GM13976 (cell line): ENCODE data around the gene LHX5.

Source experiments
- DNase-seq: peaks from one replicate; pipeline ENCODE4 v3.0.0; 2012; ENCODE audit warnings: low spot score
- in situ Hi-C: fragments of 300-500 bp; cut with MboI; formaldehyde crosslinking; loops from one replicate; pipeline ENCODE4 v1.12.0; 2022; ENCODE audit warnings: low sequenced_read_pairs, mixed read lengths, inconsistent platforms; ENCODE audit not compliant: unreplicated experiment
- TF ChIP-seq, protein P1 (sequence below): IDR thresholded peaks from 2 replicates; pipeline ENCODE4 v1.5.1; 2012; ENCODE audit warnings: borderline replicate concordance, mild to moderate bottlenecking; ENCODE audit not compliant: insufficient read depth; ENCODE audit errors: extremely low read depth, missing control alignments, control extremely low read depth

Gene LHX5

DNA sequence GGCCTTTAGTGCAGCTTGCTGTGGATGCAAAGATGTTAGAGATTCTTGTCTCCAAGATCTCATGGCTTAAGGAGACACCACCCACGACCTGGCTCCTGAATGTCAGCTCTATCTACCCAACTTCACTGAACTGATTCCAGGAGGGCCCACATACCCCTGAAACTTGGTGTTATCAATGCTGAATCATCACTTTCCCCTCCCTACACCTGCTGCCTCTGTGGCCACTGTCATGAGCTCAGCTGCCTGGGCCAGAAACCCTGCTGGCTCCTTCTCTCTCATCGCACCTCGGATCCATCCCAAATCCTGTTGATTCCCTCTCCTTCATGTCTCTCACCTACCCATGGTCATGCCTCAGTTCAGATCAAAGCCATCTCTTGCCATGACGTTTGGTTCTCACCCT is 15.1 kb upstream of the LHX5 start:
- in situ Hi-C loops: no loop called here
- TF ChIP-seq, protein P1, sequence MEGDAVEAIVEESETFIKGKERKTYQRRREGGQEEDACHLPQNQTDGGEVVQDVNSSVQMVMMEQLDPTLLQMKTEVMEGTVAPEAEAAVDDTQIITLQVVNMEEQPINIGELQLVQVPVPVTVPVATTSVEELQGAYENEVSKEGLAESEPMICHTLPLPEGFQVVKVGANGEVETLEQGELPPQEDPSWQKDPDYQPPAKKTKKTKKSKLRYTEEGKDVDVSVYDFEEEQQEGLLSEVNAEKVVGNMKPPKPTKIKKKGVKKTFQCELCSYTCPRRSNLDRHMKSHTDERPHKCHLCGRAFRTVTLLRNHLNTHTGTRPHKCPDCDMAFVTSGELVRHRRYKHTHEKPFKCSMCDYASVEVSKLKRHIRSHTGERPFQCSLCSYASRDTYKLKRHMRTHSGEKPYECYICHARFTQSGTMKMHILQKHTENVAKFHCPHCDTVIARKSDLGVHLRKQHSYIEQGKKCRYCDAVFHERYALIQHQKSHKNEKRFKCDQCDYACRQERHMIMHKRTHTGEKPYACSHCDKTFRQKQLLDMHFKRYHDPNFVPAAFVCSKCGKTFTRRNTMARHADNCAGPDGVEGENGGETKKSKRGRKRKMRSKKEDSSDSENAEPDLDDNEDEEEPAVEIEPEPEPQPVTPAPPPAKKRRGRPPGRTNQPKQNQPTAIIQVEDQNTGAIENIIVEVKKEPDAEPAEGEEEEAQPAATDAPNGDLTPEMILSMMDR: no peak
- no peak for DNase-seq

DNA sequence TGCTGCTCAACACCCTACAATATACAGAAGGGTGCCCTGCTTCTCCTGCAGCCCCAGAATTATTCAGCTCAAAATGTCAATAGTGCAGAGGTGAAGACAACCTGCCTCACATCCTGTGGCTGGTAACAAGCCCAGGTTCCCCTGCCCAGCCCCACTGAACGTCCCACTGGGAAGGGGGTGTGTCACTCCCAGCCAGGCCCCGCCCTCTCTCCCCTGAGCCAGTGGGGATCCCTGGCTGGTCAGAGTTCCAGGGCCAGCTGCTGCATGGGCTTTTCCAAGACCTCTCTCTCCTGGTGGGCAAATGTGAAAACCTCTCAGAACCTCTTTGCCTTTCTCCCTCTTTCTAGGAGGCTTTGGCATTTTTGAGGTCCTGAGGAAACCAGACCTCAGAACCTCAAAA is 13.7 kb upstream of the LHX5 start:
- no peak for DNase-seq
- TF ChIP-seq, protein P1: no peak
- in situ Hi-C loops: no loop called here

DNA sequence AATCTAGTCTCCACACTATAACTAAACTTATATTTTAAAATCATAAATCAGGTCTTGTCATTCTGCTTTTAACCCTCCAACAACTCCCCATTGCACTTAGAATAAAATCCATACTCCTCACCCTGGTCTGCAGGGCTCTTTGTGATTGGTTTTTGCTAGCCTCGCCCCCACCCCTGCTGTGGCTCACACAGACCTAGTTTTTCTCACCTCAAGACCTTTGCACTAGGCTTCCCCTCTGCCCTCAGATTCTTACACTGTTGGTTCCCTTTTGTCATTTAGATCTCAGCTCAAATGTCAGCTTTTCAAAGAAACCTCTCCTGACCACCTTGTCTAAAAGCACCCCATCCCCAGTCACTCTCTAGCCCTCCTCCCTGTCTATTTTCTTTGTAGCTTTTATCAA is 10.7 kb upstream of the LHX5 start:
- no peak for DNase-seq
- in situ Hi-C loops: no loop called here
- TF ChIP-seq, protein P1: no peak

DNA sequence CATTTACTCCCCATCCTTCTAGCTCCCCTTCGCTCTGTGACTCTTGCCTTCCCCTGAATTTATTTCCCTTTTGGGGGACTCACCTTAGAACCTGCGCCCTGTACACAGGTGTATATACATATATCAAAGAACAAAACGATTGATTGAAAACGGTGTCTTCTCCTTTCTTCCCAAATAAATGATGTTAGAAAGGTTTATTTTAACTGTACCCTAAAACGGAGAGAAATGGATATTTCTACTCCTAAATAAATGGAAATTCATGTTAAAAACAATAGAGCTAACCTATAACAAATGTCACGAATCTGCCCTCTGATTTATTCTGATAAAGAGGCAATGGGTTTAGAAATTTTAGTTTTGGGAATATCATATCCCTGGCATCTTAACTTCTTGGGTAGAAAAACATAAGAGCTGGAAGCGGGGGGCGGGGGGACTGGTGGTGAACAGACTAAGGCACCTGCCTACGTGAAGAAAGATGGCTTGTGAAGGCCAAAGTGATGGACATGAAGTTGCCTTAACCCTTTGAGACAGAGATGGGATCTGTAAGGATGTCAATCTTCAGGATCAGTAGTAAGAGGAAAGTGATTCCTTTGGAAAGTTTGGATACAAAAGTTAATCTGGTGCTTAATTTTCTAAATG is 8.8 kb upstream of the LHX5 start:
- TF ChIP-seq, protein P1: no peak
- in situ Hi-C loops: no loop called here
- DNase-seq: no peak

DNA sequence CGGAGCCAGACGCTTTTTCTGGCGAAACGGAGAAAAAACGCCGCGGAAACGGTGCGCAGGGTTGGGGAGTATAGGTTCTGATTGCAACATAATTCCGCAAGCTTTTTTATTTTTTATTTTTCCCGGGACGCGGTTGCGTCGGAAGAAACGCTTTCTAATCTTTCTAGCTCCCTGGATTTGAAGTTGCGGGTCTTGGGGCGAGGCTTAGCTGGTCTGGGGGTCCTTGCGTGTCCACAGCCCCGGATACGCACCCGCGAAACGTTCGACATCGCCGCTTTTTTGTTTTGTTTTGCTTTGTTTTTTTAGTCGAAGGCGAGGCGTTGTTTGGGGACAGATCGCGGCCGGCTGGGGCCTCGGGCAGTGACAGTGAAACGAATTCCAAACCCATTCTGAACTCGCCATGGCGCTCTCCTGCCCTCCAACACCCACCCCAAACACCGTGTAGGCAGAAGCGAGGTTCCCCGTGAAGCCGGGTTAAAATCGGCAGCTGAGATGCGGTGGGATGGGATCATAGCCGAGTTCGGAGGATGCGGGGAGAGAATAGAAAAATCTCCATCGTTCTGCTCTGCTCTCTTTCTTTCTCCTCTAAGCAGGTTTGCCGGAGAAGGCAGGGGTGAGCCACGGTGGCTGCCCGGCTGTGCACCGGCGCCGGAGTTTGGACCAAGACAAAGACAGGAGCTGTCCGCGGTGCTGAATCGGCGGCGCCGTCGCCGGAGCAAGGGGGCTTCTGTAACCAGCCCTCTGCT is 8.1 kb upstream of the LHX5 start:
- DNase-seq: peak; percentile 69
- TF ChIP-seq, protein P1: no peak

DNA sequence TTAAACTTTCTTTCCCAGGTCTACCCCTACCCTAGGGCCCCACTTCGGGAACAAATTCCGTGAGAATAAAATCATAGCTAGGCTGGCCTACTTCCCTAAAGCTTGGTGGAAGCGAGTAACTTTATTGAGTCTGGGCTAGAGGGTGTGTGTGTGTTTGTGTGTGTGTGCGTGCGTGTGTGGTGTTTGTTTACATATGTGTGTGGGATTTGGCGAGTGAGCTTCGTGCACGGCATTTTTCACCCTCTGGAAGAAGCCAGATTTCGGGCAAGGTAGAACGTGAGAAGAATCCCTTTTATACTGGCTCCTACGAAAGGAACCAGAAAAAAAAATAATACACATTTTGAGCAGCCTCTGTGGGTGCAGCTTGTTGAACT is 7.5 kb upstream of the LHX5 start:
- TF ChIP-seq, protein P1: no peak
- DNase-seq: no peak
- in situ Hi-C loops: no loop called here

More for the DNA sequence above, 8.1 kb upstream of the LHX5 start:
- in situ Hi-C loops: no loop called here
